Activated CD8-positive, alpha-beta T cell treated with anti-CD3 and anti-CD28 coated beads for 36 hours (primary cell): Measurements from ENCODE around the gene TMEM184B. TPM values are rescaled to one million over a fixed set of nuclear protein-coding genes. Genes with fewer than 3 reads are reported as not detected.

Experiments
- ATAC-seq: fragments of 200-7000 bp; cut with Tn5 transposase; one replicate; pipeline ENCODE4 v1.10.0; 2021; ENCODE audit warnings: mild to moderate bottlenecking, moderate library complexity
- CTCF ChIA-PET: fragments of 350-600 bp; sonication (Branson Sonifier 250); formaldehyde crosslinking; loops from one replicate; lab custom pipeline; 2021; ENCODE audit warnings: antibody characterized with exemption; lab: Charles Lee
- POLR2A ChIA-PET: fragments of 350-600 bp; sonication (Branson Sonifier 250); formaldehyde crosslinking; loops from one replicate; lab custom pipeline; 2021; ENCODE audit warnings: antibody characterized with exemption; lab: Charles Lee
- DNase-seq: peaks from one replicate; pipeline ENCODE4 v3.0.0-alpha.2; 2020
- H3K27ac Mint-ChIP-seq: one replicate; pipeline ENCODE4 v1.8.0; 2021; ENCODE audit warnings: mild to moderate bottlenecking, mixed read lengths
- H3K27me3 Mint-ChIP-seq: one replicate; pipeline ENCODE4 v1.8.0; 2021; ENCODE audit warnings: mixed read lengths
- H3K36me3 Mint-ChIP-seq: one replicate; pipeline ENCODE4 v1.8.0; 2021; ENCODE audit warnings: low read depth, mixed read lengths
- H3K4me1 Mint-ChIP-seq: one replicate; pipeline ENCODE4 v1.8.0; 2021; ENCODE audit warnings: low read depth, mixed read lengths
- H3K4me3 Mint-ChIP-seq: one replicate; pipeline ENCODE4 v1.8.0; 2021; ENCODE audit warnings: mild to moderate bottlenecking, moderate library complexity, mixed read lengths
- H3K9me3 Mint-ChIP-seq: one replicate; pipeline ENCODE4 v1.8.0; 2021; ENCODE audit warnings: mixed read lengths
- intact Hi-C: fragments of 100-400 bp; cut with micrococcal nuclease; formaldehyde crosslinking; loops from one replicate; pipeline ENCODE4 v1.10.0; 2022
- total RNA-seq, 2 experiments: library from RNA; stranded (reverse); gene quantifications; one replicate each; pipeline ENCODE4 v1.2.3, GENCODE V29; 2021
- TF ChIP-seq, protein P1 (sequence below): fragments of 200-600 bp; IDR thresholded peaks from one replicate; pipeline ENCODE4 v1.8.0; 2022; ENCODE audit warnings: antibody characterized with exemption, mild to moderate bottlenecking

The TMEM184B gene
- total RNA-seq, 2 experiments from 2014 or later, result 15.7 to 16.8 TPM

DNA sequence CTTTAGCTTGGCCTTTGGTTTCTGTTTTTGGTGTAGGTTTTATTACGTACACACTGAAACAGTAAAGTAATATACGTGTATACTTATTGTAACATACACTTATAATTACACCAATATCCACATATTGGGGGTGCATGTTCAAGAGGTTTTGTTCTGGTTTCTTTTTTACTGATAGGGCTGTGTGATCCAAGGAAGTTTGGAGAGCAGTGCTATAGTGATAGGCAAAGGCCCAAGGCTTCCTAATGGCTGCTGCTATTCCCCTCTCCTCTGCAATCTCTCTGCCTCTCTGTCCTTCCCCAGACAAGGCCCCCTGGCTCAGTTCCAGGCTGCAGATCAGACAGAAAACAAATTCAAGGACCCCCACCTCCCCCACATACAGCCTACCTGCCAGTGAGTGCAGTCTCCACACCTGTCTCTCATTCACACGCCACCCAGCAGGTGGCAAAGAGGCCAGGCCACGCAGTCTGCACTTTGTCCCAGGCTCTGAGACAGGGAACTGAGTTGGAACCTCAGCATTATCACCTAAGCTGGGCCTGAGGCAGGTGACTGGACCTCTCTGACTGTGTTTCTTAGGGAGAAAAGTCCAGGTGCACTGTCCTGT is 15.1 kb downstream of the TMEM184B start:
- no peak for DNase-seq
- Mint-ChIP-seq H3K9me3 (no peaks in the 10 kb centered on the region), H3K27me3 (no peaks in the 10 kb centered on the region), H3K4me1 (peaks cover 12% of the 10 kb centered on the region), H3K27ac (no peak overlapping the region), H3K36me3 (no peaks in the 10 kb centered on the region), H3K4me3 (no peak overlapping the region)
- ATAC-seq, result no peak
- TF ChIP-seq, protein P1, sequence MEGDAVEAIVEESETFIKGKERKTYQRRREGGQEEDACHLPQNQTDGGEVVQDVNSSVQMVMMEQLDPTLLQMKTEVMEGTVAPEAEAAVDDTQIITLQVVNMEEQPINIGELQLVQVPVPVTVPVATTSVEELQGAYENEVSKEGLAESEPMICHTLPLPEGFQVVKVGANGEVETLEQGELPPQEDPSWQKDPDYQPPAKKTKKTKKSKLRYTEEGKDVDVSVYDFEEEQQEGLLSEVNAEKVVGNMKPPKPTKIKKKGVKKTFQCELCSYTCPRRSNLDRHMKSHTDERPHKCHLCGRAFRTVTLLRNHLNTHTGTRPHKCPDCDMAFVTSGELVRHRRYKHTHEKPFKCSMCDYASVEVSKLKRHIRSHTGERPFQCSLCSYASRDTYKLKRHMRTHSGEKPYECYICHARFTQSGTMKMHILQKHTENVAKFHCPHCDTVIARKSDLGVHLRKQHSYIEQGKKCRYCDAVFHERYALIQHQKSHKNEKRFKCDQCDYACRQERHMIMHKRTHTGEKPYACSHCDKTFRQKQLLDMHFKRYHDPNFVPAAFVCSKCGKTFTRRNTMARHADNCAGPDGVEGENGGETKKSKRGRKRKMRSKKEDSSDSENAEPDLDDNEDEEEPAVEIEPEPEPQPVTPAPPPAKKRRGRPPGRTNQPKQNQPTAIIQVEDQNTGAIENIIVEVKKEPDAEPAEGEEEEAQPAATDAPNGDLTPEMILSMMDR, result no peak
- intact Hi-C loops, result no loop called here
- ChIA-PET CTCF (interaction anchor here (1.6 to 2.8 kb wide), 2 partner anchors 13 to 205 kb away, joined by 5 to 6 read pairs; no protein-coding TSS in a partner anchor), POLR2A (interaction anchor here (1.2 kb wide), 1 partner anchor 27 kb away, joined by 4 read pairs; no protein-coding TSS in a partner anchor)

DNA sequence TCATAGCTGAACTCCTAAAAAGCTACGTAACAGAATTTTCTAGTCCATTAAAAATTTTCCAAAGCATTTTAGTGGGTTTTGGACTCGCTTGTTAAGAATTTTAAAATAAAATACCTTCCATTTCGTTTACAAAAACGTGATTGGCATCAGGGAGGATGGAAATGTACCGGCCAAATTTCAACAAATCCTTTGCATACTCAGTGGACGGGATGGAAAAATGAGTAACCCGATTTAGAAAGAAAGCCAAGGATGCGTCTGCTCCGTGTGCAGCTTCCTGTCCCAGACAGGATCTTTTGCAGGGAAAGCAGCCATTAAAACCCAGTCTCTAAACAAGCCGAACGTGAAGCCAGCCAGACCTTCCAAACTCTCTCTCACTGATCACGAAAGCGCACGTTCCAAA is 15.6 kb downstream of the TMEM184B start:
- intact Hi-C loops, result no loop called here

DNA sequence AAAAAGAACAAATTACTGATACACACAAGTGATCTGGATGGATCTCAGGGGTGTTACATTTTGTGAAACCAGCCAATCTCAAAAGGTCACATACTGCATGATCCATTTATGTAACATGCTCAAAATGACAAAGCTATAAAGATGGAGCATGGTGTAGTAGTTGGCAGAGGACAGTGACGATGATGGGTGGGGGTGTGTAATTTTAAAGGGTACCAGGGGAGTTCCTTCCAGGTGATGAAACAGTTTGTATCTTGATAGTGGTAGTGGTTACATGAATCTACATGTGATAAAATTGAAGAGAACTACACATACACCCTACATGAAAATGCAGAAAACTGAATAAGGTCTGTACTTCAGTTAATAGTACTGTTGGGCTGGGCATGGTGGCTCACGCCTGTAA is 17.1 kb downstream of the TMEM184B start:
- intact Hi-C loops, result no loop called here
- TF ChIP-seq, protein P1, result no peak
- no peaks in the 10 kb centered on the region for H3K27me3 Mint-ChIP-seq
- H3K9me3 Mint-ChIP-seq, result no peaks in the 10 kb centered on the region
- H3K27ac Mint-ChIP-seq, result no peak overlapping the region
- ATAC-seq (no peak), DNase-seq (no peak)
- ChIA-PET POLR2A (no interaction called here), CTCF (interaction anchor here (1.2 kb wide), 1 partner anchor 142 kb away, joined by 3 read pairs; no protein-coding TSS in a partner anchor)
- peaks cover 3% of the 10 kb centered on the region for H3K4me1 Mint-ChIP-seq
- no peaks in the 10 kb centered on the region for H3K36me3 Mint-ChIP-seq
- H3K4me3 Mint-ChIP-seq, result no peak overlapping the region

More for the DNA sequence above, 15.6 kb downstream of the TMEM184B start:
- no peak for DNase-seq
- Mint-ChIP-seq H3K9me3 (no peaks in the 10 kb centered on the region), H3K4me1 (peaks cover 8% of the 10 kb centered on the region), H3K27ac (no peak overlapping the region), H3K4me3 (no peak overlapping the region), H3K27me3 (no peaks in the 10 kb centered on the region), H3K36me3 (no peaks in the 10 kb centered on the region)
- TF ChIP-seq, protein P1, result no peak
- no peak for ATAC-seq
- POLR2A ChIA-PET, result no interaction called here
- CTCF ChIA-PET, result interaction anchor here (0.6 to 1.6 kb wide), 3 partner anchors 29 to 205 kb away, joined by 3 to 5 read pairs (median 4); no protein-coding TSS in a partner anchor

DNA sequence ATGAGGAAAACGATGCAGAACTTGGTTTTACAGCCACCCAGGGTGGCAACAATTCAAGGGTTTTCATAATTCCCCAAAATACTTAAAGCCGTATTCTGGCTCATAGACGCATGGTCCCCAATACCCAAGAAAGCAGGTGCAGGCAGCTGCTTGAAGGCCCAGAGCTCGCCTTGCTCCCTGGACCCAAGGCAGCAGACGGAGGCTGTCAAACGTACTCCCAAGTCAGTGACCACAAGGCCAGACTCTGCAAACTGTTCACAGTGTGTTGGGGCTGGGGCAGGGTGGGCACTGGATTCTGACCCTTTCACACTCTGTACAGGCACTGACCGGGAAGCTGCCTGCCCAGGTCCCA is 21.5 kb downstream of the TMEM184B start:
- POLR2A ChIA-PET, result no interaction called here
- no peaks in the 10 kb centered on the region for H3K27me3 Mint-ChIP-seq
- H3K9me3 Mint-ChIP-seq, result no peaks in the 10 kb centered on the region
- TF ChIP-seq, protein P1, result no peak
- no peak overlapping the region for H3K4me3 Mint-ChIP-seq
- DNase-seq, result no peak
- peaks cover 2% of the 10 kb centered on the region for H3K36me3 Mint-ChIP-seq
- no peak overlapping the region for H3K27ac Mint-ChIP-seq
- no peak for ATAC-seq
- CTCF ChIA-PET, result no interaction called here
- intact Hi-C loops, result no loop called here
- no peaks in the 10 kb centered on the region for H3K4me1 Mint-ChIP-seq

DNA sequence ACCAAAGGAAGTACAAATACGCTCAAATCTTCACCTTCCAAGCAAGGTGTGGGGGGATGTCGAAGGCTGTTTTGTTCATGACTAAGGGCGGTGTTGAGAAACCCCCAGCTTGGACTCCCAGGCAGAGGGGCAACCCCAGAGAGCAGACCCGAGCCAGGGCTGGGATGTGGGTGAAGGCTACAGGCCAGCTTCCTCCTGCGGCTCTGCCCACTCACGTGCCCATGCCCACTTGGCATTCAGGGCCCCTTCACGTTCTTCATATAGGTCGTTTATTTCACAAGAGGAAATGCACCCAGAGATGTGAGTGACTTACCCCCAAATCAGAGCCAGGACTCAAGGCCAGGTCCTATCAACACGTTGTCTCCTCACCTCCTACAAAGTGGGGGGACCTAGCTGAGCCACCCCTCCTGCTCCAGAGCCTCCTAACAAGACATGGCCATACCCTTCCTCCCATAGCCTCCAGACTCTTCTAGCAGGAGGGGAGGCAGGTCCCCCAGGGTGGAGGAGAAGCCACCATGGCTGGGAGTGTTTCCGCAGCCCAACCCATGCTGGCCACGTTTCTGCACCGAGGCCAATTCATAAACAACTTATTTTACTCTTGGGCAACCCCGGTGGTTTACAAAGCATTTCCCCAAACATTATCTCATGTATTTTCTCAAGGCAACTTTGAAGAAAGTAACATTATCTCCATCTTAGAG is 22.0 kb downstream of the TMEM184B start:
- Mint-ChIP-seq H3K4me3 (no peak overlapping the region), H3K27me3 (no peaks in the 10 kb centered on the region), H3K4me1 (no peaks in the 10 kb centered on the region), H3K27ac (no peak overlapping the region), H3K9me3 (no peaks in the 10 kb centered on the region), H3K36me3 (peaks cover 2% of the 10 kb centered on the region)
- no peak for DNase-seq
- intact Hi-C loops, result no loop called here
- CTCF ChIA-PET, result interaction anchor here (0.9 to 1.7 kb wide), 3 partner anchors 17 to 199 kb away, joined by 3 to 9 read pairs (median 7); no protein-coding TSS in a partner anchor
- POLR2A ChIA-PET, result interaction anchor here (0.9 kb wide), 1 partner anchor 49 kb away, joined by 3 read pairs; the partner anchor contains the start of gene MAFF
- TF ChIP-seq, protein P1, result no peak
- no peak for ATAC-seq
